HG02678 (cell line): ENCODE data around the gene SDK2.

ENCODE experiments used
- ATAC-seq: cut with Tn5 transposase; IDR thresholded peaks from one replicate; pipeline ENCODE4 v1.9.1; 2021; ENCODE audit warnings: mild to moderate bottlenecking, moderate library complexity; ENCODE audit not compliant: unreplicated experiment

Gene SDK2

DNA sequence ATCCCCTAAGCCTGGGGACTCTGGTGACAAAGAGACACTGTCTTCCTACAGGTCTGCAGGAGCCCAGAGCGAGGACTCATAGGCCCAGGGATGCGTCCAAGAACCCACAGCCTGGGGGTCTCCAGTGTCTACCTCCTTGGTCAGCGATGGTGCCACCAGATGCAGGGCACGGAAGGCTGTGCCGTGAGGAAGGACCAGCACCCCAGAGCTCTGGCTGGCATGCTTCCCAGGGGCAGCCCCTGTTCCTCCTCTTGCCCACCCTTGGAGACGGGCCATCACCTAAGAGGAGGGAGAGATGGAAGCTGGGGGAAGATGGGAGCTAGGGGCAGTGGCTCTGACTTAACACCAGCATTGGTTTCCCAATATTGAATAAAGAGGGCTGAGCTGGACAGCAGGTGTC is 125.2 kb downstream of the SDK2 start:
- no peak for ATAC-seq

DNA sequence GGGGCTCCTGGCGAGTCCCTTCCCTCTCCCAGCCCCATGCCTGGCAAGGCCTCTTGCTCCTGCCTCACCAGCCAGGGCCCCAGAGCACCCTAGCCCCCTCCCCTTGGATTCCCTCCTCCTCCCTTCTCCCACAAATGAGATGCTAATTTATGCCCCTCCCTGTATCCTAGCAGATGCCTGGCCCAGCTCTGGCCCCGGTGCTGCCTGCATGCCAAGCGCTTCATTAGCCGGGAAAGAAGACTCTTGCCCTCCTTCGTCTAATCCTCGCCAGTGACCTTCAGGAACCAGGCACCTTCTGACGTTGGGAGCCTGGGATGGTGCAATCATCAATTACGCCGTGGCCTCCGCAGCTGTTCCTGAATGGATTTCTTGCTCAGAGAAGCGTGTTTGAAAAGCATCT is 127.8 kb downstream of the SDK2 start:
- ATAC-seq = no peak

DNA sequence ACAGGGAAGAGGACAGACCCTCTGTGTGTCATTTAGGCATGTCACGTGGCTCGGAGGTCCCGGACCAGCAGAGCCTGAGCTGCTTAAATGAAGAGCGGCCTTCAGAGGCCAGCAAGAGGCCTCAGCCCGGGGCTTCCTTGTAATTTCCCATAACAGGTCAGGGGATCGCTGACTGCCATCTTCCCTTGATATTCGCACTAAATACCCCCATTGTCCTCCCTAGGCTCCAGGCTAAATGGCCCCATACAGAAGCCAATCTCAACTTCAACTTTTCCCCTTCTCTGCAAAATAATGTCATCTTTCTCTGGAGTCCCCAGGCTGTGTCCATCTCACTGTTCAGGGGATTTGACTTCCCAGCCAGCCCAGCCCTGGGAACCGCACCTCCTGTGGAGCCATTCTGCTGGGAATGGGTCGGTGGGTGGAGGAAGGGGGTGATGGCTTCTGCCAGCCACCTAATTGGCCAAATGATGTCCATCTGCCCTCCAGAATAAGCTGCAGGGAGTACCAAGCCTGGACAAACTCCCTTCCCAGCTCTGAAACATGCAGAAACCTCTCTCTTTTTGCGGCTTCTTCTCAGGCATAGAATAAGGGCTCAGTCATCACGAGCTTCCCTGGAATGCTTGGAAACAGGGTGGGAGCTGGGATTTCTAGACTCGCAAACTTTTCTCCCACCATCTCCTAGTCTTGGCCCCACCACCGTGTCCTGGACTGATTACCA is 129.9 kb downstream of the SDK2 start:
- ATAC-seq = no peak

DNA sequence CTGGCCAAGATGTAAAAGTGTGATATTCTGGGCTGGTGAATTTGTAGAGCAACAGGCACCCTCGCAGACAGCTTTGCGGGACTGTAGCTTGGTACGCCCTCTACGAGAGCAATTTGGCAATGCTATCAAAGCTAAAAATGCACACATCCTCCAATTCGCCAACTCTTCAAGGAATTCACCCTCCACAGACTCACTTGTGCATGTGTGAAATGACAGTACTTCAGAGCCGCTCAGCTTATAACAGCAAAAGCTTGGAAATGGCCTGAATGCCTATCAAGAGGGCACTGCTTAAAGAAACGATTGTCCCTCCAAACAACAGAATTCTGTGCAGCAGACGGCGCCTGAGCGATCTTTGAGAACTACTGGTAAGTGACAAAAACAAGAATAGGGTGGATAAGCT is 130.8 kb downstream of the SDK2 start:
- ATAC-seq = no peak

DNA sequence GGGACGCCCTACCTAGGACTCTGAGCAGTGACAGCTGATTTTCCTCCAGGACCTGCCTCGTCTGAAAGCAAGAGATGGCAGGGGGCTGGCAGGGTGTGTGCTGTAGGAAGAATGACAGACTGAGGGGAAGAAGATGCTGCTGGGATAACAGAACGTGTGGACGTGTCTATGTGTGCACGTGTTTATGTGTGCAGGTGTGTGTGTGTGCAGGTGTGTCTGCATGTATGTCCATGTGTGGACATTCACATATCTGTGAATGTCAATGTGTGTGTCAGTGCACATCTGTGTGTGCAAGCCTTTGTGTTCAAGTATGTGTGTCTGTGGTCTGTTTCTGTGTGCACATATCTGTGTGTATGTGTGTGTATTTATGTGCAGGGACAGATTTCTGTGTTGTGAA is 132.5 kb downstream of the SDK2 start:
- no peak for ATAC-seq

DNA sequence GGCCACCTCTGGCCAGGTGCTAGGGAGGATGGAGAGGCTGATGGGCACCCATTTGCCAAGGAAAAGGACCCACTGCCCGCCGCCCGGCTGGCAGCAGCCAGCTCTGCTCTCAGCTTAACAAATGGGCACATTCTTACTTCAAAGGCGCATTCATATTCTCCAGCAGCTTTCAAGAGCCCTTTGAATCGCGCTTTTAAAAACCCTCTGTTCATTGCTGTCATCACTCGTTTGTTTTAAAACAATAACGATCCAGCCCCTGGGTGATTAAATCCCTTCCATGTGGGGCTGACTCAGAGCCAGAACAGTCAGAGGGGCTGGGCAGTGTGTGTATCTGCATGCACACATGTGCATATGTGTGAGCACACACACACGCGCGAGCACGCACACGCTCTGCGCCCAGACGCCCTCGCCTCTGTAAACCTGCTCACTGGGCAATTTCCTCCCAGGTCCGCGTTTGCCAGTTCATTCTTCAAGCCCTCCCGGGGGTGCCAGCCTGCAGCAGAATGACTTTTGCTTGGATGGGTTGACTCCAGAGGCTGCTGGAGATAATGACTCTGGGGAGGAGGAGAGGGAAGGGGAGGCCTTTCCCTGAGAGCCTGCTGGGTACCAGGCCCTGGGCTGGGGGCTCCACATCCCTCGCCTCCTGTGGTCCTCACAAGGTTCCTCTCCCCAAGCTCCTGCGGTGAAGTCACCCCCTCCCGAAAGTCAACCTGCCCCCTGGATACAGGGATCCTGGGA is 133.1 kb downstream of the SDK2 start:
- no peak for ATAC-seq

DNA sequence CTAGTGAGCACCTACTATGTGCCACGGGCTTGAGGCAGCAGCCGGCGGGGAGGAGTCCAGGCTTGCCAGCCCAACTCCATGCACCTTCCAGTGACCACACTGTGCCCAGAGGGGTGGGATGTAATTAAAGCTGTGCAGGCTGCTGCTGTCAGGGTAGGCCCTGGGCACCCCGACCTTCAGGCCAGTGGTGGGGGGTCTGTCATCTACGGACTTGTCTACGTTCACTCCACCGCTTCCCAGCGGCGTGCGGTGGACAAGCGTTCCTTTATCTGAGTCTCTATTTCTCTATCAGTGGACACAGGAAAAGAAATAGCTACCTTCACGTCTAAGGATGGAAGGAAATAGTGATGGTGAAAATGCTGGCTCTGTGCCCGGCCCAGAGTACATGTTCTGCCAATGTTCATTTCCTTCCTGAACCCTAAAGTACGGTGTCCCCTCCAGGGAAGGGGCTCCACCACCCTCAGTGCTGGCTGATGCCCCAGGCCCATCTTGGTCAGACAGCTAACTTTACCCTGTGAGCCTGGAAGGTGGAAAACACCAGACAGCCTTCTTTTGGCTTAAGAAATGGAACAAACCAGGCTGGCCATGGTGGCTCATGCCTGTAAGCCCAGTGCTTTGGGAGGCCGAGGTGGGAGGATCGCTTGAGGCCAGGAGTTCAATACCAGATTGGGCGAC is 135.2 kb downstream of the SDK2 start:
- no peak for ATAC-seq

DNA sequence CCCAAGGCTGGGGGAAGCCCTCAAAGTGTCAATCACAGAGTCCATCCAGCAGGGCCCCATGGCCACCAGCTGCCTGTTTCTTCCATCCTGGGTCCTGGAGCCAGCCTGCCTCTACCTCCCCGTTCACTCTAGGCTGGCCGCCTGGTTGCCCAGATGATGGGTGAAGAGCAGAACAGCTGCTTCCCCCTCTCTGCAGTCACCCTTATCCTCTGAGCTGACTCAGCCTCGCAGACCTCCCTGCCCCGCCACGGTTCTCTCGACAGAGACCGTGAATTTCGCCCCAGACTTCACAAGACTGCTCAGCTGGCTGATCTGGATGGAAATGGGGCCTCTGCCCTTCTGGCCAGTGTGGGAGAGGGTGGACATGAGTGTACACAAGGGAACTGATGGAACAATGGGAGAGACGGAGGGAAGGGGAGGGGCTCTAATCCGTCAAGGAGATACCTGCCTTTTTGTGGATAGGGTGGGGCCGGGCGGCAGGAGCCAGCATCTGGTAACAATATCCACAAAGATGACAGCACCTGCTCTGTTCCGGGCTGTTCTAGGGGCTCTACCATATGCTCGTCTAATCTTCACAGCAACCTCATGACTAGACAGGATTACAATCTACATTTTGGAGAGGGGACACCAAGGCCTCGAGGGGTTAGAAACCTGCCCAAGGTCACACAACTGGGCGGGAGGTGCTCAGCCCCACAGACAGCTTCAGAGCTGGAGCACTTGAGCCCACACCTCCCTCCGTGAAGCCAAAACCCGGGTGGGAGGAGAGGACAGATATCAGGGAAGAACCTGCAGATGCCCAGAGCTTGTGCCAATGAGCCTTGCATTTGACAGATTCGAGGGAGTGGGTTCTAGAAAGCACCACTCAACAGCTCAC is 136.0 kb downstream of the SDK2 start:
- ATAC-seq = no peak

DNA sequence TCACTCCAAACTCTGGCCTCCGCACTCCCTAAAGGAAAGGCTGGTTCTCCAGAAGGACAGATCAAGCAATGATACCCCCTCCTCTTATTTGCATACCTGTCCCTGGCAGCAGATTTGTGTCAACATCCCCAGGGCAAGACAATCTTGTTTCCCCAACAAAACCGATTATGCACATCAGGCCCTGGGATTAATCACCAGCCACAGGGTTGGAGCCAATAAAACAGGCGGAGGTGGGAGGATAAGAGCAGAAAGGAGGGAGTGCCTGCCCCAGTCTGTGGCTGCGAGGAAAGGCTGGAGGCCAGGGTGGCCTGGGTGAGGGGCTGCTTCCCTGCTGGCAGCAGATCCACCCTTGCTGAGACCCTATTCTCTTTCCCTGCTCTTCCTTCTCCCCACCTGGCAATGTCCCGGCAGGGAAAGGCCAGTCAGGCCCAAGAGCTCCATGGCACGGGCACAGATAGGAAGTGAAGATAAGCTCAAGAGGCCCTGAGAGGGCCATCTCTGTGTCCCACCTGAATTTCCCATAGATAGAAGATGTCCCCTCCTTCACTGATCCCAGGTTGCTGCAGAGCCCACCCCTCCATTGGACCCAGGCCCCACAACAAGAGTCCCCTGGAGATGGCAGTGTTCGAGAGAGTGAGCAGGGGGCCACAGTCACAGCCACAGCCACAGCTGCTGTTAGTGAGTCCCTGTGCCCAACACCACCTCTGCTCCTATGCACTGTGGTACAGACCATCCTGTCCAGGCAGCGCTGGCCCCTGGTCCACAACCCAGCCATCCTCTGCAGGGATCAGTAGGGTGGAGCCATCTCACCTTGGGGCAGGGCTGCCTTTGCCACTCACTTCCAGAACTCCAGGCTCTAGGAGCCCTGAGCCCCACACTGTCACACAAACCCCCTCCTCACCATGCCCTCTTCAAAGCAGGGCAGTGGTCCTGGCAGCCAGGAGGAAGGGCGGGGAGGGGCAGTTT is 137.5 kb downstream of the SDK2 start:
- ATAC-seq = no peak

DNA sequence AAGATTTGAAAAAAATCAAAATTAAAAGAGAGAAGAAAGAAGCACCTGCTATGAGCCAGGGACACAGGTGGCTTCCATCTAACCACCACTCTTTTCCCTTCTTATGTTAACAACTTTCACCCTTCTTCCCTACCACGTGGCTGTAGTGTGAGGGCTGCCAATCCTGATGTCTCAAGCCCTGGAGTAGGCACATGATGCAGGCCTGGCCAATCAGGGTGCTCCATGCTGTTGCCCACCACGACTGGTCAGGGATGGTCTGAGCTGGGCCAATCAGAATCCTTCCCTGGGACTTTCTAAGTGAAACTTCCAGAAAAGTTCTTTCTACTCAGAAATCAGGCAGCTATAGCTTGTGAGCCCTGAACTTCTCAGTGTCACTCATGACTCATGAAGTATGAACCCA is 140.7 kb downstream of the SDK2 start:
- ATAC-seq = no peak

DNA sequence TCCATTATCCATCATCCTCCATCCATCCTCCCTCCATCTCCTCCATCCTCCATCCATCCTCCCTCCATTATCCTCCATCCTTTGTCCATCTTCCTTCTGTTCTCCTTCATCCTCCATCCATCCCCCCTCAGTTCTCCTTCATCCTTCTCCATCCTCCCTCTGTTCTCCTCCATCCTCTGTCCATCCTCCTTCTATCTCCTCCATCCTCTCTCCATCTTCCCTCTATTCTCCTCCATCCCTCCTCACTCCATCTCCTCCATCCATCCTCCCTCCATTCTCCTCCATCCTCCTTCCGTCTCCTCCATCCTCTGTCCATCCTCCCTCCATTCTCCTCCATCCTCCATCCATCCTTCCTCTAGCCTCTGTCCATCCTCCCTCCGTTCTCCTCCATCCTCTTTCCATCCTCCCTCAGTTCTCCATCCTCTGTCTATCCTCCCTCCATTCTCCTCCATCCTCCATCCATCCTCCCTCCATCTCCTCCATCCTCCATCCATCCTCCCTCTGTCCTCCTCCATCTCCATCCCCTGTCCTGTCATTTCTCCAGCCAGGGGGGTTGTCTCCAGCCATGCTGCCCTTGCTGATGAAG is 143.7 kb downstream of the SDK2 start:
- no peak for ATAC-seq

DNA sequence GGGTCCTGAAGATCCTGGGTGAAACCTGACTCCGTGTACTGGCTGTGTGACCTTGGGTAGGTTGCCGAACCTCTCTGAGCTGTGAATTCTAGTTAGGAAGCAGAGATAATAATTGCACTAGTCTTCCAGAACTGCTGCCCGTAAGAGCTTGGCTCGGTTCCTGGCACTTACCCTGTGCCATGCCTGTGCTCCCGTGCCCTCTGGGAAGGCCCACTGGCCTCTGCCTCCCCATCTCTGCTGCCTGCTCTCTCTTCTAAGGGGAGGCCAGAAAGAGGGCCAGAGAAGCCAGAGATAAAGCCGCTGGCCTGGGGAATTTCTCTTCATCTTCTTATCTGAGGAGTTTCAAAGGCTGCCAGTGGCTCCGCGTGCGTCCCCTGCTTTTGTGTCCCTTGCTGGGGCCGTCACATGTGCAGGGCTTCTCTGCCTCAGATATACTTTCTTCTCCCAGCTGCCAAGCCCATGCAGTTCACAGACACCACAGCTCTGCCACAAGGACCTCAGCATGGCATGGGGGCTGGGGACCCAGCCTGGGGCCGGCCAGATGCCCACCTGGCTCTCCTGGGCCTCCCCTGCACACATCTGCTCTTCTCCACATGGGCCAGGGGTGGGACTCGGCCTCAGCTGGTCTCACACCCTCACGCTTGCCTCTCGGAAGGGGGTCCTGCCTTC is 145.2 kb downstream of the SDK2 start:
- ATAC-seq = no peak

DNA sequence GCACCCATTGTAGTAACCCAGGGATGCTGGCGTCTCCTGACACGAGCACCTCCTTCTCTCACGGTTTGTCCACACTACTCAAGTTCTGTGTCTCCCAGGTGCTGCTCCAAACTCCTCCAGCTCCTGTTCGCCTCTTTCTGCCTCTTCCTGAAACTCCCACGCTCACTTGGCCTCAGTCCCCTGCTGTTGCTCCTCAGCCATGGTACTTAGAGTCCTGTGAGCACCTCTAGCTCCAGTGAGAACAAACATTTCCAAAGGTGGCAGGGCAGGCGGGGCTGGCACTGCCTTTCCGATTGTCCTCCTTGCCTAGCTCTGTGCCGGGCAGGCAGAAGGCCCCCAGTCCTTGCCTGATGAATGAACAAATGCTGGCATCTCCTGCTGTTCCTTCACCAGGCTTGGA is 146.1 kb downstream of the SDK2 start:
- ATAC-seq = no peak

DNA sequence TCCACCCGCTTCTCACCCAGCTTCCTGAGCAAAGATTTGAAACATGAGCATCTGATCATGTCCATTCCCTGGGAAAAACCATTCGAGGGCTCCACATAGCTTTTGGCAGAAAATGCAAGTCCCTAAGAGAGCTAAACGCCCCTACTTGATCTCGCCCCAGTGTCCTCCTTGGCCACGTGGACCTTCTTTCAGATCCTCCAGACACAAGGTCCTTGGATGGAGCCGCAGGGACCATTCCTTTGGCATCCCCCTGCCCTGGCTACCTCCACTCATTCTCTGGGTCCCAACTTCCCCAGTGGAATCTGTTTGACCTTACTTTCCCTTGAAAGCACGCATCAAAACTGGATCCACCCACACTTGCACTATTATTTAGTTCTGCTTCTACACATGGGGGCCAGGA is 146.5 kb downstream of the SDK2 start:
- no peak for ATAC-seq

DNA sequence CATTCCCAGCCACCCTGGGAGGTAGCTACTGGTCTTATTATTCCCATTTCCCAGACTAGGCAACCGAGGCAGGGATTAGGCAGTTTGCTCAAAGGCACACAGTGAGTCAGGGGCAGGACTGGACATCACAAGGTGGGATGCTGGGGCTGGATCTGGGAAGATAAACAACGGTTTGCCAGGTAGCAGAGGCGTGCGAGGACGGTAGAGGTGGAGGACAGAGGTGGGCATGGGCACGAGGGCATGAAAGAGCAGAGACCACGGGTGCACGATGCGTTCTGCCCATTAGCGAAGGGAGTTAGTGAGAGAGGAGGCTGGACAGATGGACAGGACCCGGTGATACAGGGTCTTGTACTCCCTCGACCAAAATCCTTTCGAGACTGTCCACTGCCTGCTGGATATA is 148.0 kb downstream of the SDK2 start:
- no peak for ATAC-seq

DNA sequence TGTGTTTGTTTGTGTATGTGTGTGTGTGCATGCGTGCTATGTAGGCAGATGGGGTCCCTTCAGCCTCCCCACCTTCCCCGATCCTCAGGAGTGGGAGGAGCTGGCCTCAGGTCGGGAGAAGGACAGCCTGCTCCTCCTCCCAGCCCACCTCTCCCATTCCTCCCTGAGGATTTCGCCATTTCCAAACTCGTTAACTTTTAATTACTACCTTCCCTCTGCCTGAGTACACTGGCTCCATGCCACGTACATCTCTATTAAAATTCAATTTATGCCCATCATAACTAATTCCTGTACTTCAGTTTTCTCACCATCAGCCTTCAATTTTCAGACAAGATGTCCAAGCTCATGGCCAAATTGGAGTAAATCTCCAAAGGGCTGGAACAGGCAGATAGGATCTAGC is 148.6 kb downstream of the SDK2 start:
- no peak for ATAC-seq

DNA sequence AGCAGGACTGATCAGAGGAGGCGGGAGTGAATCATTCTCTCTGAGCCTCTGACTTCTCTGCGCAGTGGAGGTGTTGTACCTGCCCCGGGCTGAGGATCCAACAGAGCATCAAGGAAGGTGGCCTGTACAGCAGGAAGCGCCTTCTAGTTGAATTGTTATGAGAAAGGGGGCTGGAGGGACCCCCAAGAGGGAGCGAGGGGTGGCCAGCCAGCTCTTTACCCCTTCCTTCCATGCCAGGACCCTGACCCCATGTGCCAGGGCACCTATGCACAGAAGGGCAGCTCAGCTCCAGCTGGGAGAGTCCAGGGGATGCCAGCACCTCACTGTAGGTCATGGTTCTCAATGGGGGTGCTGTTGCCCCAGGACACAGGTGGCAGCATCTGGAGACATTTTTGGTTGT is 149.3 kb downstream of the SDK2 start:
- no peak for ATAC-seq

DNA sequence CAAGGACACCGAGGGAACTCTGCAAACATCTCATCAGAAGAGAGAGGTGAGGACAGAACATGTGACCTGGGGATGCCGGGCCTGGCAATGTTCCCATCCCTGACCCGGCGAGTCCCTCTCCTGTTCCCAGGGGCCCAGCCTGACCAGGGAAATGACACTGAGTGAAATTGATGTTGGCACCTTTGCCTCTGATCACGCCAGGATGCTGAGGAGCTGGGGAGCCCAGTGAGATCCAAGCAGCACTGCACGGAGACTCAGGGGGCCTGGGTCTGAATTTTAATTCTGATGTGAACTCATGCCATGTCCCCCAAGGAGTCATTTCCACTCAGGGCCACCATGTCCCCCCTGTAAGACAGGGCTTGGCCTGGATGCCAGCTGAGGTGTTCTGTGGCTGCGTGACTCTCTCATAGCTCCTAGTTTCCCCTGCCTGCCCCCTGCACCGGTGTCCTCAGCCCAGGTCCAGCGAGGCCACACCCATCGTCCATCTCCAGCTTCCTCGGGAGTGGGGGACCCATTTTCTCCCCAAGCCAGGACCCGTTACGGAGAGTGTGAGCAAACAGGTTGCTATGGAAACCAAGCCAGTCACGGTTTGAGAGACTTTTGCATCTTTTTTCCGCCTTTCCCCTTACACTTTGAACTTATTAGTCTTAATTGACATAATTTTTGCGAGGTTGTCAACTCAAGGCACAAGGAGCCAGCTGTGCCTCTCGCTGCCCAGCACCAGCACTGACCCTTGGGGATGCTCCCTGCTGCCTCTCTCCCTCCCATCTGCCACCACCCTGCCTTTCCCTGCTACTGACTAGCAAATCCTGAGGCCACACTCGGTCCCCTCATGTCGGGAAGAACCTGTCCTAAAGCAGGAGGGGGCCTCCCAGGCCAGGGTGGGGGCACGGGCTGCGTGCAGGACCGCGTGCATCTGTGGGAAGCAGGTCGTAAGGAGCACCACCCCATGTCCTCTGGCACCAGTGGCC is 150.0 kb downstream of the SDK2 start:
- no peak for ATAC-seq
